GM19023 (cell line): Measurements from ENCODE around the gene NFKBIE.

Source experiments
- ATAC-seq: cut with Tn5 transposase; IDR thresholded peaks from one replicate; pipeline ENCODE4 v1.9.1; 2021; ENCODE audit warnings: mild to moderate bottlenecking, moderate library complexity; ENCODE audit not compliant: unreplicated experiment

Gene NFKBIE

GRCh38 chr6:44217332-44218143 is 47.8 kb downstream of the NFKBIE start:
- no peak for ATAC-seq

GRCh38 chr6:44216677-44217331 is 48.5 kb downstream of the NFKBIE start, which contains the start of gene MYMX:
Gene MYMX (plus strand): TSS chr6:44216926. CDS start chr6:44217472, 546 bp downstream.
- no peak for ATAC-seq

GRCh38 chr6:44214307-44214706 is 51.0 kb downstream of the NFKBIE start:
- ATAC-seq: no peak

- ATAC-seq: no peak
Measured at GRCh38 chr6:44211284-44211683, 54.1 kb downstream of the NFKBIE start.
